H1 (cell line): ENCODE results near the gene RPLP2. TPM values are rescaled to one million over a fixed set of nuclear protein-coding genes. Genes with fewer than 3 reads are reported as not detected.

Source experiments
- ASH2L ChIP-seq: fragments of 200-600, 300-600 bp; sonication (generic); IDR thresholded peaks from one replicate; pipeline ENCODE4 v1.7.1; 2017; ENCODE audit warnings: low read length
- RFX5 ChIP-seq: IDR thresholded peaks from 2 replicates; pipeline ENCODE4 v1.6.1; 2011; ENCODE audit warnings: low read depth, low read length, improper control_type of control experiment, borderline replicate concordance
- ZNF274 ChIP-seq: IDR thresholded peaks from 2 replicates; pipeline ENCODE4 v1.7.0; 2012; ENCODE audit warnings: low read length, borderline replicate concordance; ENCODE audit errors: extremely low read depth
- polyA plus RNA-seq, 7 experiments: library from polyadenylated mRNA; depleted of rRNA in 3 of 7; stranded (reverse) in 5 of 7; unstranded in 2 of 7; fragments of >200 nt in 5 of 7; fragments of 200-250 nt in 2 of 7; gene quantifications; 1 replicate in 5 of 7; 2 replicates in 1 of 7; 4 replicates in 1 of 7; pipeline versions ENCODE4 v1.2.1 to v1.2.3, GENCODE V29; 2011 to 2013; ENCODE audit warnings: missing spikeins in 2 of 7, mixed read lengths in 2 of 7
- total RNA-seq: library from RNA; stranded (reverse); fragmentation: NEBNext Ultra II Directional; extraction: Animal tissue kit (Norgen Biotek cat#: 25700); gene quantifications from 2 replicates; pipeline ENCODE4 v1.2.1, GENCODE V29; 2021

The RPLP2 gene
- total and polyA plus RNA-seq, 2 of the 8 experiments (the other 6 are each of a cell fraction or from before 2014, with no cell fraction given): 1,789 to 2,106 TPM

GRCh38 chr11:847876-848275 lies 38.1 kb downstream of the RPLP2 start (continued):
- TF ChIP-seq ASH2L: no peak
- no peak for TF ChIP-seq RFX5
- no peak for TF ChIP-seq ZNF274
